Medulla oblongata (tissue), 1 donor: Measurements from ENCODE around the gene PPIE.

ENCODE experiments used
- DNase-seq: peaks from one replicate; pipeline ENCODE4 v3.0.0-alpha.2; 2015; ENCODE audit errors: extremely low spot score

PPIE gene

GRCh38 chr1:39720094-39720999 is 18.3 kb upstream of the PPIE start:
- peak; percentile 75 for DNase-seq

- DNase-seq, result no peak
Measured at GRCh38 chr1:39721664-39722063, 17.0 kb upstream of the PPIE start.

- no peak for DNase-seq
Measured at GRCh38 chr1:39722495-39722894, 16.2 kb upstream of the PPIE start.

GRCh38 chr1:39726600-39726999 is 12.1 kb upstream of the PPIE start:
- DNase-seq, result no peak

GRCh38 chr1:39727221-39727931 is 11.3 kb upstream of the PPIE start:
- DNase-seq, result no peak

- no peak for DNase-seq
Measured at GRCh38 chr1:39727932-39728317, 10.8 kb upstream of the PPIE start.

- DNase-seq, result peak; percentile 9
Measured at GRCh38 chr1:39729030-39729429, 9.7 kb upstream of the PPIE start.

- no peak for DNase-seq
Measured at GRCh38 chr1:39729842-39730241, 8.8 kb upstream of the PPIE start.

GRCh38 chr1:39732730-39733129 is 6.0 kb upstream of the PPIE start:
- DNase-seq, result no peak

- peak; percentile 9 for DNase-seq
Measured at GRCh38 chr1:39733161-39733560, 5.5 kb upstream of the PPIE start.

- no peak for DNase-seq
Measured at GRCh38 chr1:39735731-39736130, 3.0 kb upstream of the PPIE start.

GRCh38 chr1:39737546-39738169 is 1.0 kb upstream of the PPIE start:
- no peak for DNase-seq

GRCh38 chr1:39745016-39745670 is 6.5 kb downstream of the PPIE start:
- no peak for DNase-seq

- no peak for DNase-seq
Measured at GRCh38 chr1:39751595-39751994, 12.9 kb downstream of the PPIE start.

GRCh38 chr1:39752703-39753102 is 14.0 kb downstream of the PPIE start:
- no peak for DNase-seq

GRCh38 chr1:39753132-39754025 is 14.7 kb downstream of the PPIE start:
- DNase-seq, result no peak

GRCh38 chr1:39754026-39754570 is 15.4 kb downstream of the PPIE start:
- DNase-seq, result no peak

- DNase-seq, result no peak
Measured at GRCh38 chr1:39754906-39755504, 16.3 kb downstream of the PPIE start.

- no peak for DNase-seq
Measured at GRCh38 chr1:39755965-39756659, 17.4 kb downstream of the PPIE start.

GRCh38 chr1:39757501-39757900 is 18.8 kb downstream of the PPIE start:
- no peak for DNase-seq
